Heart left ventricle (tissue), 13 donors: ENCODE data around the gene HIGD1C.
"Not testable (repeated sequence)": the region's sequence is repeated elsewhere in the genome, so short reads cannot be mapped to it uniquely, and the experiment has no call there.

Experiments
- CTCF ChIP-seq, 12 donors: fragments of 200-600 bp; sonication (generic) in 4 of 12; IDR thresholded peaks; one replicate each; pipeline versions ENCODE4 v1.5.0 to v1.8.0; 2018 to 2022; ENCODE audit warnings: antibody characterized with exemption in 12 of 12, mild to moderate bottlenecking in 5 of 12
- POLR2A ChIP-seq, 2 donors: fragments of 450-650 bp; IDR thresholded peaks; one replicate each; pipeline ENCODE4 v1.6.1; 2017; ENCODE audit warnings: antibody characterized with exemption in 2 of 2, mild to moderate bottlenecking in 2 of 2, moderate library complexity in 2 of 2
- donor health status: ischemic (EF 13 %, LVEDD 7.1; RV severe dilation, severe dysfunction).
- donor health status: DM: no; HTN: yes; CAD: no.
- donor health status: DM: no; HTN: no; CAD: no.
- donor health status: ischemic (EF 25% LVEDD 6.9; RV normal size, moderate dysfunction).
- donor health status: ischemic (EF 25% LVEDD 5.7; RV mildly dilated, moderate dysfunction).
- donor health status: ischemic (EF 35%, LVEDD 5.7; RV mildly dilated, moderate dysfunction).
- donor health status: nonischemic (EF 11% LVEDD 7.7; RV severe dilation, severe dysfunction).
- donor health status: DM: yes; HTN: yes; CAD: no.
- donor health status: PGD.
- donor health status: ischemic (EF 29% LVEDD 5.4; RV normal size, mild dysfunction).
- donor health status: nonischemic (EF 23%, LVEDD 6.1; RV moderate dilation, normal function).

DNA sequence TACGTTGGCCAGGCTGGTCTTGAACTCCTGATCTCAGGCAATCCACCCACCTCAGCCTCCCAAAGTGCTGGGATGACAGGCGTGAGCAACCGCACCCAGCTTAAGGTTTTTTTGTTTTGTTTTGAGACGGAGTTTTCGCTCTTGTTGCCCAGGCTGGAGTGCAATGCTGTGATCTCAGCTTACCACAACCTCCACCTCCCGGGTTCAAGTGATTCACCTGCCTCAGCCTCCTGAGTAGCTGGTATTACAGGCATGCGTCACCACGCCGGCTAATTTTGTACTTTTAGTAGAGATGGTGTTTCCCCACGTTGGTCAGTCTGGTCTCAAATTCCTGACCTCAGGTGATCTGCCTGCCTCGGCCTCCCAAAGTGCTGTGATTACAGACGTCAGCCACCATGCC, 21.9 kb upstream of the HIGD1C start:
- TF ChIP-seq CTCF, POLR2A (IDR thresholded peaks at IDR 0.05): not testable (repeated sequence)
